Heart right ventricle (tissue), 16 donors: ENCODE data around the gene RAD51B. TPM values are rescaled to one million over a fixed set of nuclear protein-coding genes. Genes with fewer than 3 reads are reported as not detected.

ENCODE experiments used
- ATAC-seq, 8 donors: fragments of 200-7000 bp; cut with Tn5 transposase; one replicate each; pipeline ENCODE4 v1.9.1; 2020; ENCODE audit warnings: mild to moderate bottlenecking in 8 of 8, moderate library complexity in 8 of 8, moderate number of reproducible peaks in 1 of 8
- DNase-seq, 2 donors: peaks; one replicate each; pipeline ENCODE4 v3.0.0-alpha.2; 2020
- H3K27ac ChIP-seq, 10 donors: fragments of 200-600 bp; sonication (generic) in 2 of 10; one replicate each; pipeline versions ENCODE4 v1.5.0 to v1.8.0; 2020 to 2022; ENCODE audit warnings: mild to moderate bottlenecking in 3 of 10
- H3K27me3 ChIP-seq, 7 donors: fragments of 200-600 bp; one replicate each; pipeline ENCODE4 v1.8.0; 2021 to 2022; ENCODE audit warnings: mild to moderate bottlenecking in 2 of 7
- H3K36me3 ChIP-seq, 9 donors: fragments of 200-600 bp; sonication (generic) in 1 of 9; one replicate each; pipeline versions ENCODE4 v1.5.0 to v1.8.0; 2020 to 2022; ENCODE audit warnings: mild to moderate bottlenecking in 2 of 9
- H3K4me1 ChIP-seq, 9 donors: fragments of 200-600 bp; sonication (generic) in 1 of 9; one replicate each; pipeline versions ENCODE4 v1.5.0 to v1.8.0; 2020 to 2022; ENCODE audit warnings: mild to moderate bottlenecking in 4 of 9
- H3K4me3 ChIP-seq, 10 donors: fragments of 200-600 bp; sonication (generic) in 2 of 10; one replicate each; pipeline versions ENCODE4 v1.5.0 to v1.8.0; 2020 to 2022; ENCODE audit warnings: mild to moderate bottlenecking in 7 of 10, moderate library complexity in 2 of 10
- H3K9me3 ChIP-seq, 11 donors: fragments of 200-600 bp in 10 of 11; sonication (generic) in 2 of 11; one replicate each; pipeline versions ENCODE4 v1.5.0 to v1.8.0; 2013 to 2022; ENCODE audit warnings: mild to moderate bottlenecking in 2 of 11, control low read depth in 1 of 11, moderate library complexity in 1 of 11
- CTCF ChIP-seq, 9 donors: fragments of 200-600 bp; sonication (generic) in 2 of 9; IDR thresholded peaks; one replicate each; pipeline versions ENCODE4 v1.5.0 to v1.8.0; 2021 to 2022; ENCODE audit warnings: antibody characterized with exemption in 9 of 9, mild to moderate bottlenecking in 5 of 9, moderate library complexity in 1 of 9
- WGBS, 2 donors: extraction: QIAGEN DNeasy Blood & Tissue Kit; methylation state at CpG; one replicate each; pipeline ENCODE4 v1.1.7; 2013; ENCODE audit warnings: inconsistent platforms in 1 of 2; 5-methylcytosine and 5-hydroxymethylcytosine counted together
- intact Hi-C, 10 donors: fragments of 100-400 bp; cut with DNase I; formaldehyde crosslinking; loops; one replicate each; pipeline versions ENCODE4 v1.11.1 to v1.14.2; 2022
- polyA plus RNA-seq, 2 donors: library from polyadenylated mRNA; stranded (reverse); fragments of 200-250 nt; gene quantifications; one replicate each; pipeline ENCODE4 v1.2.3, GENCODE V29; 2013
- total RNA-seq, 10 donors: library from RNA; stranded (reverse); fragmentation: NEBNext Ultra II Directional in 3 of 10; extraction: Animal tissue kit (Norgen Biotek cat#: 25700) in 3 of 10; gene quantifications; one replicate each; pipeline versions ENCODE4 v1.2.1 to v1.2.4, GENCODE V29; 2021 to 2023
- donor health status: Arrhythmogenic right ventricular cardiomyopathy.
- donor health status: ischemic (EF 13 %, LVEDD 7.1; RV severe dilation, severe dysfunction).
- donor health status: healthy with polysubstance abuse.
- donor health status: DM: no; HTN: yes; CAD: no.
- donor health status: DM: no; HTN: no; CAD: no.
- donor health status: ischemic (EF 25% LVEDD 6.9; RV normal size, moderate dysfunction).
- donor health status: ischemic (EF 25% LVEDD 5.7; RV mildly dilated, moderate dysfunction).
- donor health status: healthy.
- donor health status: DM: yes; HTN: yes; CAD: no.
- donor health status: Ischemic cardiomyopathy.
- donor health status: ischemic (EF 35%, LVEDD 5.7; RV mildly dilated, moderate dysfunction).
- donor health status: nonischemic (EF 11% LVEDD 7.7; RV severe dilation, severe dysfunction).
- donor health status: DM: yes; HTN: yes; CAD: no.
- donor health status: PGD.
- donor health status: ischemic (EF 29% LVEDD 5.4; RV normal size, mild dysfunction).
- donor health status: nonischemic (EF 23%, LVEDD 6.1; RV moderate dilation, normal function).

Gene RAD51B
- total and polyA plus RNA-seq, 12 donors: 0.88 to 8.6 (median 3.5) TPM

GRCh38 chr14:68681256-68682011 is 861.9 kb downstream of the RAD51B start:
- no peak for DNase-seq
- 83 to 86% methylated on average over 9 of the region's 9 CpGs for WGBS, 2 donors
- no peak overlapping the region for H3K4me3 ChIP-seq
- no peaks in the 10 kb centered on the region for H3K27me3 ChIP-seq
- peaks cover 0 to 2% (median 0%) of the 10 kb centered on the region in 11 donors for H3K9me3 ChIP-seq
- no peak for TF ChIP-seq CTCF (IDR thresholded peaks at IDR 0.05)
- H3K36me3 ChIP-seq: no peaks in the 10 kb centered on the region
- H3K27ac ChIP-seq: peak overlapping the region; percentile 15 to 96 (median 80)
- ATAC-seq: no peak
- H3K4me1 ChIP-seq: peaks cover 25 to 63% (median 54%) of the 10 kb centered on the region in 9 donors
- intact Hi-C loops: loop anchor here in 5 of 10 donors (2.0 to 10.0 kb wide), 5 partner anchors 46 to 111 kb away; partner anchors contain the start of gene ZFP36L1 (in 3 of the 5)

- Histone ChIP-seq H3K9me3 (peaks cover 0 to 5% (median 0%) of the 10 kb centered on the region in 11 donors), H3K27ac (peak overlapping the region; percentile 9 to 96 (median 80)), H3K4me1 (peaks cover 25 to 63% (median 54%) of the 10 kb centered on the region in 9 donors), H3K4me3 (no peak overlapping the region), H3K27me3 (no peaks in the 10 kb centered on the region), H3K36me3 (no peaks in the 10 kb centered on the region)
- ATAC-seq: peak; percentile 68 to 91 (median 84)
- 47 to 58% methylated on average over 15 of the region's 15 CpGs for WGBS, 2 donors
- no peak for TF ChIP-seq CTCF (IDR thresholded peaks at IDR 0.05)
- intact Hi-C loops: loop anchor here in 5 of 10 donors (2.0 to 10.0 kb wide), 5 partner anchors 45 to 110 kb away; partner anchors contain the start of gene ZFP36L1 (in 3 of the 5)
- DNase-seq: peak in 1 of 2 donors; percentile 80
Measured at GRCh38 chr14:68682166-68683103, 862.9 kb downstream of the RAD51B start.

- peak; percentile 2 to 24 (median 10) for ATAC-seq
Measured at GRCh38 chr14:68683326-68683725, 863.7 kb downstream of the RAD51B start.

More at GRCh38 chr14:68683326-68683725, 863.7 kb downstream of the RAD51B start:
- peaks cover 25 to 63% (median 54%) of the 10 kb centered on the region in 9 donors for H3K4me1 ChIP-seq
- WGBS, 2 donors: 69 to 81% methylated on average over 7 of the region's 7 CpGs
- no peaks in the 10 kb centered on the region for H3K27me3 ChIP-seq
- TF ChIP-seq CTCF (IDR thresholded peaks at IDR 0.05): no peak
- no peak for DNase-seq
- no peaks in the 10 kb centered on the region for H3K36me3 ChIP-seq
- peak overlapping the region; percentile 47 to 96 (median 80) for H3K27ac ChIP-seq
- intact Hi-C loops: loop anchor here in 5 of 10 donors (2.0 to 10.0 kb wide), 5 partner anchors 44 to 109 kb away; partner anchors contain the start of gene ZFP36L1 (in 3 of the 5)
- peaks cover 0 to 5% (median 0%) of the 10 kb centered on the region in 11 donors for H3K9me3 ChIP-seq
- H3K4me3 ChIP-seq: no peak overlapping the region
